EH (cell line): ENCODE measurements around the gene CIB1.
"Not testable (repeated sequence)": the region's sequence is repeated elsewhere in the genome, so short reads cannot be mapped to it uniquely, and the experiment has no call there.

Experiments
- DNase-seq: peaks from one replicate; pipeline ENCODE4 v3.0.0-alpha.2; 2015; ENCODE audit warnings: low read depth

CIB1 gene

DNA sequence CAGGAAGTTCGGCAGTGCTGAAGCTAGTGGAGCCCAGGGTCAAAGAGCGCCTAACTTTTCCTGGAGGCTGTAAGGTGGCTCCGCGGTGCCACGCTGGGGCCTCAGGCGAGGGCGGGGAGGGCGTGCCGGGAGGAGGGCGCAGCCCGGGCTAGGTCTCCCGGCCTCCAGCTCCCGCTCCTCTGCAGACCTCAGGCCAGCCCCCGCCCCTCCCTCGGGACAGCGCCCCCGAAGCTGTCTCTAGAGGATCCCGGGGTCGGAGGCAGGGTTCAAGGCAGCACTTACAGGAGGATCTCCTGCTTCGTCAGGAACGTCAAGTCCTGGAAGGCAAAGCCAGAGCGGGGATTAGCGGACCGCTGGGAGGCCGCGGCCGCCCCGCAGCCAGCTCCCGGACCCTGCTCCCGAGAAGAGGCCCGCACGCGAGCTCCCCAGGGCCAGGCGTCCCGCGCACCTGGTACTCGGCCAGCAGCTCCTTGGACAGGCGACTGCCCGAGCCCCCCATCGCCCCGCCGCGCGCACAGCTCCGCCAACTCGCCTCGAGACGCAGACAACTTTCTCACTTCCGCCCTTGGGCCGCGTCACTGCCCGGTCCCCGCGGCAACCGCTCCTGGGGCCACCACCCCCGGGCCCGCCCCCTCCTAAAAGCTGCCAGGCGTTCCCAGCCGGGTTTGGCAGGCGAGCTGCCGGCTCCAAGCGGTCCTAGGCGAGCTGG lies at the start of gene CIB1:
Gene CIB1, minus strand, starts transcription at position 555 of the 709 bp plus-strand sequence. Its CDS starts 56 bp downstream, at position 499.
- peak; percentile 97 for DNase-seq

DNA sequence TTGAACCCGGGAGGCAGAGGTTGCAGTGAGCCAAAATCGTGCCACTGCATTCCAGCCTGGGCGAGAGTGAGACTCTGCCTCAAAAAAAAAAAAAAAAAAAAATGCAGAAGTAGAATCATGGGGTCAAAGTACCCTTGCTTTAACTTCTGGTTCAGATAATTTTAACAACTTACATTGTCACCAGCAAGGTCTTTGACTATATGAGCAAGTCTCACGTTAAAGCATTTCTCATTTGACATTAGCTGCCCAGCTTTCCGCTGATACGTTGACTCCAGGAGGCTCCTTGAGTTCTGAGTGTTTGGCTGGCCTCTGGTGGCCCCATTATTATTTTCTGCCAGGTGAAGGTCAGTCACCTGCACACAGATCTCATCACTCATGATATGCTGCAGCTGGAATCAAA lies 47.9 kb upstream of the CIB1 start:
- not testable (repeated sequence) for DNase-seq

DNA sequence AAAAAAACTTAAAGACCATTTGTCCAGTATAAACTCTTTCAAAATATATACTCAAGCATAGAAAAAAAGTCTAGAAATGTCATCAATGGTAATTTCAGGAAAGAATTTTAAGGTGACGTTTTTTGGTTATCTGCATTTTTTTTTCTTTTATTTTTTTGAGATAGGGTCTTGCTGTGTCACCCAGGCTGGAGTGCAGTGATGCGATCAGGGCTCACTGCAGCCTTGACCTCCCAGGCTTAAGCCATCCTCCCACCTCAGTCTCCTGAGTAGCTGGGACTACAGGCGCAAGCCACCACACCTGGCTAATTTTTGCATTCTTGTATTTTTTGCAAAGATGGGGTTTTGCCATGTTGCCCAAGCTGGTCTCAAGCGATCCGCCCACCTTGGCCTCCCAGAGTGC lies 47.0 kb upstream of the CIB1 start:
- not testable (repeated sequence) for DNase-seq

DNA sequence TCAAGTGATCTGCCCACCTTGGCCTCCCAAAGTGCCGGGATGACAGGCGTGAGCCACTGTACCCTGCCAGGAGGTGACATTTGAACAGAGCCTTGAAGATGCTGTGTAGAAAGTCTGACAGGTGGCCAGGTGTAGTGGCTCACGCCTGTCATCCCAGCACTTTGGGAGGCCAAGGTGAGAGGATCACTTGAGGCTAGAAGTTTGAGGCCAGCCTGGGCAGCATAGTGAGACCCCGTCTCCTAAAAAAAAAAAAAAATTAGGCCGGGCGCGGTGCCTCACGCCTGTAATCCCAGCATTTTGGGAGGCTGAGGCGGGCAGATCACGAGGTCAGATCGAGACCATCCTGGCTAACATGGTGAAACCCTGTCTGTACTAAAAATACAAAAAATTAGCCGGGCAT lies 44.7 kb upstream of the CIB1 start:
- not testable (repeated sequence) for DNase-seq

DNA sequence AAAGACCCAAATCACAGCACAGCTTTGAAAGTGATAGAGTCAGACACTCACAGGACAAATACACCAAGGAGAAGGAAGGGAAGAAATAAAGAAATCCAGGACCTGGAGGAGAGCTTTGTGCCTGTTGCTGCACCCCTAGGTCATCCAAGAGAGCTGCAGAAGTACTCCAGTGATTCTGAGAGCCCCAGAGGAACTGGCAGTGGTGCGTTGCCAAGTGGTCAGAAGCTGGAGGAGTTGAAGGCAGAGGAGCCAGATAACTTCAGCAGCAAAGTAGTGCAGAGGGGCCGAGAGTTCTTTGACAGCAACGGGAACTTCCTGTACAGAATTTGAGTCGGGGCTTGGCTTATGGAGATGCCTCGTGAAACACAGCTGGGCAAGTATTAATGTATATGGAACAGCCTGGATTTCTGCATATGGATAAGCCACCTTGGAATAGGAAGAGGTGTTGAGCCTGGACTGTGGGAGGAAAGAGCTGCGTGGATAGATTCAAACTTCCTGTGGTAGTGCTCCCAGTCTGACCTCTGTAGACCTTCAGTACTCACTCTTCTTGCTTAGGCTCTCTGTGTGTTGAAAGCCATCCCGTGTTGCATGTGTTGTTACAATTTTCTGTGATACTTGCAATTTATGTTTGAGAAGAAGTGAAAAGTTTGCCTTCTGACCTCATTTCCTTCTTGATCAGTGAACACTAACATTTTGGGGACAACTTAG lies 37.9 kb upstream of the CIB1 start:
- DNase-seq = no peak

DNA sequence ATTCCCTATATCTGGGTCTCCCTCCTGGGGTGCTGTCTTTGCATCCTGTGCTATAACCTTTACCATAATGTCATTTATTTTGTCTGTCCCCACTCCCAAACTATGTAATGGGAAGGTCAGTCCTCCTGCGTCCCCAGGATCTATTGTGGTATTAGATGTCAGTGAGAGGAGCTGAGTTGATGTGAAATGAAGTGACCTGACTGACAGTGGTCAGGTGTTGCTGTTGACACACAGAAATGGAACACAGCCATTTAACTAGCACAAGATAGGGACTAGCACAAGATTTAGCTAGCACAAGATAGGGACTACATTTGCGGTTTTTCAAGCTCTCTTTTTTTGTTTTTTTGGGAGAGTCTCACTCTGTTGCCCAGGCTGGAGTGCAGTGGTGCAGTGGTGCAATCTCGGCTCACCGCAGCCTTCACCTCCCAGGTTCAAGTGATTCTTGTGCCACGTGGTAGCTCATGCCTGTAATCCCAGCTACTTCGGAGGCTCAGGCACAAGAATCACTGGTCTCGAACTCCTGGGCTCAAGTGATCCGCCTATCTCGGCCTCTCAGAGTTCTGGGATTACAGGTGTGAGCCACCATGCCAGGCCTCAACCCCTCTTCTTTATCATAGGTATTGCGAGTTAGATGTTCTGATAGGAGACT lies 36.9 kb upstream of the CIB1 start:
- DNase-seq = no peak

DNA sequence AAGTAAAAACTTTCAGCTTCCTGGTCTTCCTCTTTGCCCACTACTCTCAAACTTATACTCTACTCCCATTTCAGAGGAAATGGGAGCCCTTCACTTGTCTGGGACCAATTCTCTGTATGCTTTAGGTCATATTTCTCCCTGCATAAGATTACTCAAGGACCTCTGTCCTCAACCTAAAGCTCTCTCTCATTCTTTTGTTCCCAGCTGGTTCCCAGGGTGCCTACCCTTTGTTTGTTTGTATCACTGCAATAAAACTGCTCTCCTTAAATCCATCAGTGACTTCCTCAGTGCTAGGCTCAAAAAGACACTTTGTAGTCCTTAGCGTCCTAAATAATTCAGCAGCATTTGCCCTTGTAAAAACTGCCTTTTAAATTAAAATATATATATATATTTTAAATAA lies 34.7 kb upstream of the CIB1 start:
- no peak for DNase-seq

DNA sequence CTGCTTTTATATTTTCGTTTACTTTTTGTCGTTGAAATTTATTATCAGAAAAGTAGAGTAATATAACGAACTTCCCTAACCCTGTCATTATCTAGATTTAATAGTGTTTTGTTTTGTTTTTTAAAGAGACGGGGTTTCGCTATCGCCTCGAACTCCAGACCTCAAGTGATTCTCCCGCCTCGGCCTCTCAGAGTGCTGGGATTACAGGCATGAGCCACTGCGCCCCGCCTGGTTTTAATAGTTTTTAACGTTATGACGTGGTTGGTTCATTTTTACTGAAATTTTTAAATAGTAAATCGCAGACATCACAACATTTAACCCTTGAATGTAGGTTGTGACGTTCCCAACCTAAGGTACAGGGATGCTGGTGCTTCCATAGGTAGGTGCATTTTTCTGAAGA lies 32.7 kb upstream of the CIB1 start:
- peak; percentile 44 for DNase-seq

DNA sequence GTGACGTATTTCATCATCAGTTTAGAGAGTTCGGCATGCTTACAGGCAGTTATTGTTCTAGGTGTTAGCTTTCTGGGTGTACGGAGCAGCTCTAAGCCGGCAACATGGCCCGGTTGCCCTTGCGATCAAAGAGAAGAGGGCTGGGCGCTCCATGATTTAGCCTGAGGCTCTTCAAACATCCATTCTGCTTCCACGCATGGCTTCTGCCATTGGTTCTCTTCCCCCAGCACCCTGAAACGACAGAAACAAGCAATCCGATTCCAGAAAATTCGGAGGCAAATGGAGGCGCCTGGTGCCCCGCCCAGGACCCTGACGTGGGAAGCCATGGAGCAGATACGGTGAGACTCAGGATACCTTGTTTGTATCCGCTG lies 32.3 kb upstream of the CIB1 start:
- peak; percentile 56 for DNase-seq

DNA sequence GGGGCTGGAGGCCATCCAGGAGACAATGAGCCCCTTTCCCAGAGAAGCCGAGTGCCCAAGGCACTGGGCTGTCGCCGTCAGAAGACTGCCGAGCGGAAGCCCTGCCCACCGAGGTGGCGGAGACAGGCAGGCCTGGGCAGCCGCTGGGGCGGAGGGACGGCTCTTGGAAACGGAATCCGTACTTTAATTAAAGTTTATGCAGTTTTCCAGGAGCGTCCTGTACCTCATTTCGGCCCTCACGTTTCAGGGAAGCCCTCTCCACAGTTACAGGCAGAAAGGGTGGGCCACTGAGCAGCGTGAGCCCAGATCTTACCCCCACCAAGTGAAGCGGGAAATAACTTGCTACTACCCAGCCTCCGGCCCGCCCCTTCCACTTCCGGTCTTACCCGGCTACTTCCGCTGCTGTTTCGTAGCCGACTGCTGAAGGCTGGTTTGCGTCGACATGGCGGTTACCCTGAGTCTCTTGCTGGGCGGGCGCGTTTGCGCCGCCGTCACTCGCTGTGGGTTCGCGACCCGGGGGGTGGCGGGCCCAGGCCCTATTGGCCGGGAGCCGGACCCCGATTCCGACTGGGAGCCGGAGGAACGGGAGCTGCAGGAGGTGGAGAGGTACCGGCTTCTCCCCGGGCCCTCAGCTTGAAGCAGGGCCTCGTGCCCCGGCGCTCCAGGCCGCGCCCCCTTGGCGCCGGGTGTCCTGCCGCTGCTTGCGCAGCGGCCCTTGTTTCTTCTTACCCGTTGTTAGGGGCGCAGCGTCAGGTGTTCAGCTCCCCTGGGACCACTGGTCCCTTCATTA lies 31.7 kb upstream of the CIB1 start, which contains the start of gene NGRN:
Gene NGRN, plus strand, starts transcription at position 402 of the 790 bp plus-strand sequence. Its CDS starts 41 bp downstream, at position 443.
- DNase-seq = peak; percentile 91

DNA sequence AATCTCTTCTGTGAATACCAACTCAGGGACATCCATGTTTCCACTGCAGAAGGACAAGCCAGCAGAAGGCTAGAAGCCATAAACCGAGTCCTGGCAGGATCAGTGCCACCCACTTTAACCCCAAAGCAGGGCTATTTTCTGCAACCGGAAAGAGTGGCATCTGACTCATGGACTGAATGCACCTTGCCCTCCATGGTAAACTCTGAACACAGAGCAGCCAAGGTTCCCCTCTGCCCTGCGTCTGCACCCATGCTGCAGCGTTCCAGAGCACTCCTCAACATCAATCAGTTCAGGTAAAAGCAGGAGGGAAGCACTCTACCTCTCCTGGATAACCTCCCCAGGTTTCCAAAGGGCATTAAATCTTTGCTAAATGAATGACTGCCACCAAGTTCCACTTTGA lies 30.9 kb upstream of the CIB1 start:
- DNase-seq = peak; percentile 8

DNA sequence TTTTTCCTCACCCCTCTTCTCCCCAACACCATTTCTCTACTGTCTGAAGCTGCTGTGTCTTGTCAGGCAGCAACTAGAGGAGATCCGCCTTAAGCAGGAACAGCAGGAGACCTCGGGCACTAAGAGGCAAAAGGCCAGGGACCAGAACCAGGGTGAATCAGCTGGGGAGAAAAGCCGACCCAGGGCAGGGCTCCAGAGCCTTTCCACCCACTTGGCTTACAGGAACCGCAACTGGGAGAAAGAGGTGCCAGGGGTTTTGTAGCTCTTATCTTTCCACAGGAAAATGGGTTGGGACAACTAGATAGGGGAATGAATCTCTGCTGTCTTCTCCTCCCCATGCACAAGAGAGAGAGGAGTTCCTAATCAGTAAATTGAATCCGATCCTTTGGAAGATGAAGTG lies 28.7 kb upstream of the CIB1 start:
- DNase-seq = no peak

DNA sequence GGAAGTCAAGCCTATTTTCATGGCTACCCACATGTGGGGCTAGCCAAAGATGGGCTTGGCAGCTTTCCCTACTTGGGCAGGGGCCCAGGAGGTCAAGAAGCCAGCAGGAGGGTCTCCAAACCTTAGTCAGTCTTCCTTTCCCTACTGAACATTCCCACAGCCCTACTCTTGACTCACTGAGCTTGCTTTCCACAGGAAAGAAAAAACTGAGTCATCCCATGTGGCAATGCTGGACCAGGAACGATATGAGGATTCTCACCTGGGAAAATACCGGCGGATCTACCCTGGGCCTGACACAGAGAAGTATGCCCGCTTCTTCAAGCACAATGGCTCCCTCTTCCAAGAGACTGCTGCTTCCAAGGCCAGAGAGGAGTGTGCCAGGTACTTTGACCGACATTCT lies 28.1 kb upstream of the CIB1 start:
- DNase-seq = peak; percentile 19

DNA sequence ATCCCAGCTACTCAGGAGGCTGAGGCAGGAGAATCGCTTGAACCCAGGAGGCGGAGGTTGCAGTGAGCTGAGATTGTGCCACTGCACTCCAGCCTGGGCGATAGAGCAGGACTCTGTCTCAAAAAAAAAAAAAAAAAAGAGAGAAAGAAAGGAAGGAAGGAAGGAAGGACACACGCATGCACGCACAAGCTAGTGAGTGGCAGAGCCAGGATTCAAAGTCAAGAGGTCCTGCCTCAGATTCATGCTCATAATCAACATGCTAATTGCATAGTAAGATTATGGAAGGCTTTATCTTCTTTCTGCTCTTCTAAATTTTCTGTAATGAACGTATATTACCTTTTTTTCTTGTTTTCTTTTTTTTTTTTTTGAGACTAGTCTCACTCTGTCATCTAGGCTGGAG lies 27.0 kb upstream of the CIB1 start:
- not testable (repeated sequence) for DNase-seq

DNA sequence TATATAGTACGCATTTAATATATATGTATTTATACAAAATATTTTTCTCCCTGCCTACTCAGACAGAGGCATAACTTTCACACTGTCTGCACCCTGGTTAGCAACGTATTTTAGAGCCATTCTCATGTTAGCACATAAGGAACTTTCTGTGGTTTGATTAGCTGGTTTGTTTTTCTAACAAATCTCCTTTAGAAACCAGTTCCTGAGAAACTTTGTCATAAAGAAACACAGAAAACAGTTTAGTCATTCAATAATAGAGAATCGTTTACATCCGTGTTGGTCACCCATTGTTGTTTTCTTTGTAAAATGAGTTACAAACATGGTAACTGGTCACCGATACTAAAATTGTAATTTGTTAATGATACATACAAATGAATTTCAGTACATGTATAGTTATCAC lies 25.8 kb upstream of the CIB1 start:
- DNase-seq = no peak

DNA sequence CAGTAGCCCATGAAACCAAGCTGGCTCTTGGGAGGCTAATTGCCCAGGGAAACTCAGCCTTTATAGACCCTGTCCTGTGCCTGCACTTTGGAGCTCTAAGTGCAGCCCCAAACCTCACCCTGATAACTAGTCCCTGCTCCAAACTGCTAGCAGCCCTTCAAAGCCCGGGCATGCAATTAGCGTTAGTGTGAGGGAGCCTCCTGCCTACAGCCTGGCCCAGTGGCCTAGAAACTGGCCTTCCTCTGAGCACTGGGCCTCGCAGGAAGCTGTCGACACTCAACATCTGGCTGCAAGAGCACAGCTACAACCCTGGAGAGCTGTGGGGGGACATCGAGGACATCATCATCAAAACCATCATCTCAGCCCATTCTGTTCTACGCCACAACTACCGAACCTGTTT lies 24.0 kb upstream of the CIB1 start:
- no peak for DNase-seq

DNA sequence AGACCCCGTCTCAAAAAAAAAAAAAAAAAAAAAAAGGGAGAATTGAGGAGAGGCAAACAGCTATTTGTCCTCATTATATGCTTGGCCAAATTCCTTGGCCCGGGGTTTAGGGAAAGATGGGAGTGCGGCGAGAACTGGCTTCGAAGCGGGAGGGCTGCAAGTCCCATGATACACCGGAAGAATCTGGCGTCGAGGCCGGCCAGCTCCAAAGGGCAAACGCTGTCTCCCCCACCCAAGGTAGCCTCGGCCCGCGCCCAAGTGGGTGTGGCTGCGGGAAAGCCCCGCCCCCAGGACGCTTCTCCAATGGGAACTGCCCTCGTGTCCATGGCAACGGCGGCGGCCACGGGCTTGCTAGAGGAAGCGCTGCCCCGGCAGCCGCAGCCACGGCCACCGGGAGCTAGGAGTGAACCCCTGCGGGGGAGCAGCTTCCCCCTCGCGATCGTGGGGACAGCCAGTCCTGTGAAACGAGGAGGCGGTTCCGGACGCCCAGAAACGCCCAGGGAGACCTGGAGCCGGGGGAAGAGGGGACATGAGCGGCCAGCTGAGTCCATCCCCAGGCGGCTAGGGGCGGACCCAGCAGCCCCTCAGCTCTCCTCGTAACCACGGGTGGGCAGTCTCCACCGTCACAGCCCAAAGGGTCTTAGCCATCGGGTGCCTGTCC lies 15.6 kb upstream of the CIB1 start, which contains the start of gene TTLL13:
Gene TTLL13, plus strand, starts transcription at position 354 of the 661 bp plus-strand sequence. CDS start 1,075 bp downstream, outside the sequence.
- peak; percentile 90 for DNase-seq

DNA sequence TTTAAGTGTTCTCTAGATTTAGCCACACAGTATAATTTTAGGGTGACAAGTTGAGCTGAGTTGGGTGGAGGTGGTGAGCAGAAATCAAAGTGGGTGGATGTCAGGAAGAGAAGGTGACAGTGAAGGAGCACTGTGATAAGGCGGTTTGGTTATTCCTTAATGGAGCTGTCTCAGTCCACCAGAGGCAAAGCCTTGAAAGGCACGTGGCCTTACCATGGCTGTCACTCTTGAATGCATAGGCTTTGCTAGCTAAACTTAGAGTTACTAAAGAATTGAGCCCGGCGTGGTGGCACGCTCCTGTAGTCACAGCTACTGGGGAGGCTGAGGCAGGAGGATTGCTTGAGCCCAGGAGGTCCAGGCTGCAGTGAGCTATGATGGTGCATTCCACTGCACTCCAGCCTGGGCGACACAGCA lies 15.1 kb upstream of the CIB1 start:
- no peak for DNase-seq

DNA sequence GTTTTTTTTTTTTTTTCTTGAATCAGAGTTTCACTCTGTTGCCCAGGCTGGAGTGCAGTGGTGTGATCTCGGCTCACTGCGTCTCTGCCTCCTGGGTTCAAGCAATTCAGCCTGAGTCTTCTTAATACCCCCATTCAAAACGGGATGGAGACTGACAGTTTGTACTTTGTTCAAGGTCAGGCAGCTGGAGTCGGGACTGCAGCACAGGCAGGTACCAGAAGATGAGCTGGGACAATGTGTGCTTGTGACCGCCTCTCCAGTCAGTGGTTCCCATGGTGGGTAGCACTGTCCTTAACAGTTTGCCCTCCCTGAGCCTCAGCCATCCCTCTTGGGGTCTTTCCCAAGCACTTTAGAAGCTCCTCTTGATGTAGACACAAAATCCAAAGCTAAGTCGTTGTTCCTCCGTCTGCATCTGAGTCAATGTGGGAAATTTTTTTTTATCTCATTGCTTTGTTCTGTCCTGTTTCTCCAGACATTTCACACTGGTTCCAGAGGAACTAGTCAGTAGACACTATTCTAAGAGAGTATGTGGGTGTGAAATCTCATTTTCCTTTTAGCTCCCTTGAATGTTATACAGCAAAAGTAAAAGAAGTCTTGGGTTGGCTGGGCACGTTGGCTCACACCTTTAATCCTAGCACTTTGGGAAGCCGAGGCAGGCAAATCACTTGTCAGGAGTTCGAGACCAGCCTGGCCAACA lies 10.3 kb upstream of the CIB1 start:
- no peak for DNase-seq

DNA sequence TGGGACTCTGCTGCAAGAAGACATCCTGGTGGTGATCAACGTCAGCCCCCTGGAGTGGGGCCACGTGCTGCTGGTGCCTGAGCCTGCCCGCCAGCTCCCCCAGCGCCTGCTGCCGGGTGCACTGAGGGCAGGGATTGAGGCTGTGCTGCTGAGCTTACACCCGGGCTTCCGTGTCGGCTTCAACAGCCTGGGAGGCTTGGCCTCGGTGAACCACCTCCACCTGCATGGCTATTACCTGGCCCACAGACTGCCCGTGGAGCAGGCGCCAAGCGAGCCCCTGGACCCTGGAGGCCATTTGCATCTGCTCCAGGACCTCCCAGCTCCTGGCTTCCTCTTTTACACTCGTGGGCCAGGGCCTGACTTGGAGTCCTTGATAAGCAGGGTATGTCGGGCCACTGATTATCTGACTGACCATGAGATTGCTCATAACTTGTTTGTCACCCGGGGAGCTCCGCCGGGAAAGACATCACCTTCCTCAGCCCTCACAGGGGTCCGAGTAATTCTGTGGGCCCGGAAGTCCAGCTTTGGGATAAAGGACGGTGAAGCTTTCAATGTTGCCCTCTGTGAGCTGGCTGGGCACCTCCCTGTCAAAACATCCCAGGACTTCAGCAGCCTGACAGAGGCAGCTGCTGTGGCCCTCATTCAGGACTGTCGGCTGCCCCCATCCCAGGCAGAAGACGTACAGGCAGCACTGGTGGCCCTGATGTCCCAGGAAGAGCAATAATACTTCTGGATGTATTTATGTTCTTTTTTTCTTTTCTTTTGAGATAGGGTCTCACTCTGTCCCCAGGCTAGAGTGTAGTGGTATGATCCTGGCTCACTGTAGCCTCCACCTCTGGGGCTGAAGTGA lies 7.8 kb upstream of the CIB1 start:
- no peak for DNase-seq
